NCI-H748 treated with DMSO at 0.1 percent for 48 hours (cell line): ENCODE measurements around the gene KLHL21.
"Not testable (repeated sequence)": the region's sequence is repeated elsewhere in the genome, so short reads cannot be mapped to it uniquely, and the experiment has no call there.

Source experiments
- DNase-seq: peaks from one replicate; lab custom pipeline; 2025; lab: John Stamatoyannopoulos, UW

Gene KLHL21

DNA sequence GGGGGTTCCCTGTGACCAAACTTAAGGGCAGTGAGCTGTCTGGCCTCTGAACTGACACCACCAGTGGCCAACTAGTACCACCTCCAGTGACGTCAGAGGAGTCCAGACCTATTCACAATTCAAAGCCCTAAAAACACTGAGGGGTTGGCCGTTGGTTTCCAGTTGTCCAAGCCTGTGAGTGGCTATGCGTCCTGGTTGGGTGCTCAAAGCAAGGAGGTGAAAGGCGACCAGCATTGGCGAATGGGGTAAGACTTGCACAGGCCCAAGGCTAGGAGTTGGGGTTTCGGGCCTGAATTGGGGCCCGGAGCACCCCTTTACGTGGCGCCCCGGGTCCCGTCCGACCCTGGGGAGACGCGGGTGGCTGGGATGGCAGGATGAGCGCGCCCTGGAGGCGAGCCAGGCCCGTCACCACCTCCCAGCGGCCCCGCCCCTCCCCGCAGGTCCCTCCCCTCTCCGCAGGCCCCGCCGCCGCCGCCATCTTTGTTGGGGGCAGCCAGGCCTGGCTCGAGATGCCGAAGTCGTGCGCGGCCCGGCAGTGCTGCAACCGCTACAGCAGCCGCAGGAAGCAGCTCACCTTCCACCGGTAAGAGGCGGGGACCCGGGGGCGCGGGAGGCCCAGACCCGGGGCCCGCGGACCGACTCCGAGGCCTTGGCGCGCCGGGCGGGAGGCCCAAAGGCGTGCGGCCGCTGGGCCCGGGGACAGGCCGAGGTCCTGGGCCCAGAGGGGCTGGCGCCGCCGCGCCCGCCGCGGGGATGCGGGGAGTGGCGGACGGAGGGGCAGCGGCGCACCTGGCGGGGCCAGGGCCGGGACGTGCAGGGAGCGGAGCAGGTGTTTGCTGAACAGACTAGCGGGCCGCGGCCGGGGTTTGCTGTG lies 22.3 kb upstream of the KLHL21 start, which contains the start of gene THAP3:
Gene THAP3, plus strand, starts transcription at position 159 of the 874 bp plus-strand sequence. Its CDS starts 351 bp downstream, at position 510.
- DNase-seq, result peak; percentile 30

GRCh38 chr1:6623269-6623965 lies 20.7 kb upstream of the KLHL21 start:
- no peak for DNase-seq

- no peak for DNase-seq
Measured at GRCh38 chr1:6622396-6623152, 19.9 kb upstream of the KLHL21 start.

DNA sequence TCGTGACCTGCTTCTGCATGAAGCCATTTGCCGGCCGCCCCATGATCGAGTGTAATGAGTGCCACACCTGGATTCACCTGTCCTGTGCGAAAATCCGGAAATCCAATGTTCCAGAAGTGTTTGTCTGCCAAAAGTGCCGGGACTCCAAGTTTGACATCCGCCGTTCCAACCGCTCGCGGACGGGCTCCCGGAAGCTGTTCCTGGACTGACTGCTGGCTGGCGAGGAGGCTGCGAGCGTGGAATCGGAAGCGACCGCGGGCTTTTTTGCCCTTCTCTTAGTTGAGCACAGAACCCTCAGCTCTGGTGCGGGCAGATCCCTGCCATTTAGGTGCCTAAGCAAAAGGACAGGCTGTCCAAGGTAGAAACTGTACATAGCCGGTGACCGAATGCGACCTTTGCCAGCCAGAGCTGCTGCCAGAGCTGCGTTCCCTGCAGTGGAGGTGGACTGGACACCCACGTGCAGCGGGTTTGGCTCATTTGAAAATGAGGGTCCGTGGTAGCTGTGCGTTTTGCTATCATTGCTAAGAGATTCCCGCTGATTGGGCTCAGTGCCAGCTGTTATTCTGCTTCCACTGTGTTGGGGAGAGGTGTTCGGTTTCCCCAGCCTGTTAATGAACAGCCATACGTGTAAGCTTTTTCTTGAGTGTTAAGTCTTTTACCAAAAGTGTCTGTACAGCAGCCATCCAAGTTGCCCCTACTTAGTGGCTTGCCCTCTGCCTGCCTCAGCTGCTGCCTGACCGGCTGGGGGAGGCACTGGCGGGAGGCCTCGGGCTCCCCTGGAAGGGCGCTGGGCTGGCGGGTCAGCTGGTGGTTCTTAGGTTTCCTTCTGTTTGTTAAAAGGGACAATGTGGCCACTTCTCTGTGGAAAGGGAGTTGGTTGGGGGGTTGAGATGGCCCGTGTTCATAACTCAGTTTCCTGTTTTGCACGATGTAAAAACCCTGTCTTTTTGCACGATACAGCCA lies 19.0 kb upstream of the KLHL21 start:
- DNase-seq, result no peak

GRCh38 chr1:6619045-6619444 lies 16.4 kb upstream of the KLHL21 start:
- DNase-seq, result no peak

DNA sequence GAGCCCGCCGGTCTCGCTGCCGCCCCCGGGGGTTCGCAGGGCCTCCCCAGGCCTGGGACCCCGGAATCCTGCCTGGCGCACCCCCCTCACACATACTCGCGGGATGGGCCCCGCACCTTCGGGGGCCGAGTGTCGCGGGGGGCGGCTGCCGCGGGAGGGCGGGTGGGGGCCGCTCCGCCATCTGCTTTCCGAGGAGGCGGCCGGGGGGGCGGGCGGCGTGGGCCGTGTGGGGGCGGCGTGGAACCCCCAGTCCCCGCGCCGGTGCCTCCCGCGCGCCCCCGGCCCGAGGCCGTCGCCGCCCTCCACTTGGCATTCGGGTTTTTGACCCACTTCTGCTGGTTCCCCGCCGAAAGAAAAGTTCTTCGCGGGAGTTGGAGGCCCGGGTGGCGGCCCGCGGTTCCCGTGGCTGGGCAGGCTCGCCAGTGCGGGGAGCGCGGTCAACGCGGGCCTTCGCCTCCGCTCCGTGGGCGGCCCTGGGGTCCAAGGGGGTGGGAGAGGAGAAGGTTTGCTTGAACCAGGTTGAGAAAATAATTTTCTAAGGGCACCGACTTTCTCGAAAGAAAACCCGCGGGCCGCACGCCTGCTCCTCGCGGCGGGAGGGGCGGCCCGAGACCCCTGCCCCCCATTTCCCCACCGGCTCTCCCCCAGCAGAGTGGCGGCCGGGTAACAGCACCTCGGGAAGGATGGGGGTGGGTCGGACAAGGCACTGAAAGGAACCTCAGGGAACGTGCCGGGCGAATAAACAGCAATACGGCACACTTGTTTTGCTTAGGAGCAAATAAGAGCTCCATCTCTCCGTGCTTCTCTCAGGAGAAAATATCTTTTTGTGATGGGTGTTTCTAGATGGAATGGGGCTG lies 12.5 kb upstream of the KLHL21 start:
- DNase-seq, result no peak

DNA sequence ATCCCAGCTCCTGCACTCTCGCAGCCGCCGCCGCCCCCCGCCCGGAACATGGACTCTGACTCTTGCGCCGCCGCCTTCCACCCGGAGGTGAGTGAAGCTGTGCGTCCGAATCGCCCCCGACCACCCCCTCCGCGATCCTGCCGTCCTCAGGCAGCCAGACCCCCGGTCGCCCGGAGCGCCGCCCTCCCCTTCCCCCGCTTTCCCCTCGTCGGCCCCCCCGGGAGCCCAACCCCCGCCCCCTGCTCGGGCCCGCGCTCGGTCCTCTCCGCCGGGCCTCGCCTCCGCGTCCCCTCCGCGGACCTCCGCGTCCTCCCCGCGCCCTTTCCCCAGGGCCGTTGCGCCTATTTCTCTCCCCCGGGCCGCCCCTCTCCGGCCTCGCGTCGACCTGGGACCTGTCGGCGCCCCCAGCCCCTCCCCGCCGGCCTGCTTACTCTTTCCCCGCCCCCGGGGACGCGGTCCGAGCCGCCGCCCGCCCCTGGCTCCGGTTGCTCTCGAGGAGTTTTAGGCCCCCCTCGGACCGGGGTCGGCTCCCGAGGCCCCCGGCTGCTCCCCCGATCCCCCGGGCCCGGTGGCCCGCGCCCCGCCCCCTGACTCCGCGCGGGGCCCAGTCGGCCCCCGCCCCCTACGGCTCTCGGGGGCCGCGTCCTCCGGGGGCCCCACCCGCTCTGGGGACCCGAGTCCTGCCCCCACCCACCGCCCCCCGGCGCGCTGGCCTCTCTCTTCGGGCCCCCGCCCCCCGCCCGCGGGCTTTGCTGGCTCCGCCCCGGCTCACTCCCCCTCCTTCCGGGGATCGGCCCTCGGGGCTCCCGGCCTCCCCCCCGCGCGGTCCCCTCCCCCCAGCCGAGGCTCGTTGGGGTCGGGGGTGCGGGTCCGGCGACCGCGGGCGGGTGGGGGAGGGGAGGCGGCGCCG lies 11.6 kb upstream of the KLHL21 start:
- DNase-seq, result no peak

DNA sequence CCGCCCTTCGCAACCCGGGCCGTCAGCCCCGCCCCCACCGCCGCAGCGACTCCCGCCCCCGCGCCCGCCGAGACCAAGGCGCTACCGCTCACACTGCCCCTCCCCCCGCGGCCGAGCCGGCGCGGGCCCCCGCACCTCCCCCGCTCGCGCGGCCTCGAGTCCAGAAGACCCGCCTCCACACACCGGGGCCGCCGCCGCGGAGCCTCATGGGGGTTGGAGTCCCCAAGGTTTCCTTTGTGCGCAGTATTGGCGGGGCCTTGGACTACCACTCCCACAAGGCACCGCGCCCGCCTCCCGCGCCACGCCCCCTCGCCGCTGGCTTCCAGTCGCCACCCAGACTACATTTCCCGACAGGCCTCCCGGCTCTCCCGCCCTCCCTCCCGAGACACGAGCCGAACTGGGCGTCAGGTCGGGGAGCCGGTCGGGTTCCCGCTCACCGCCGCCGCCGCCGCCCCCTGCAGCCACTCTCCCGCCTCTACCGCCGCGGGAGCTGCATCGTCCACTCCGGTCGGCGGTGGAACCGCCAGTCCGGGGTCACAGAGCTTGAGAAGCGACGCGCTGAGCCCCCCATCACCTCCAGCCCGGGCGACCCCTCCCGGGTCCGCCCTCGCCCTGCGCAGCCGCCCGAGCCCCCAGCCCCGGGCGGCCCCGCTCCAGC lies 10.8 kb upstream of the KLHL21 start, which contains the start of gene PHF13:
Gene PHF13, plus strand, starts transcription at position 371 of the 658 bp plus-strand sequence. CDS start 336 bp downstream, outside the sequence.
- DNase-seq, result peak; percentile 90

- DNase-seq, result peak; percentile 4
Measured at GRCh38 chr1:6612641-6613360, 10.1 kb upstream of the KLHL21 start.

- DNase-seq, result no peak
Measured at GRCh38 chr1:6603915-6604558, 1.4 kb upstream of the KLHL21 start.

- DNase-seq, result no peak
Measured at GRCh38 chr1:6603238-6603914, 707 bp upstream of the KLHL21 start.

- DNase-seq, result no peak
Measured at GRCh38 chr1:6601923-6602668, 573 bp downstream of the KLHL21 start.

DNA sequence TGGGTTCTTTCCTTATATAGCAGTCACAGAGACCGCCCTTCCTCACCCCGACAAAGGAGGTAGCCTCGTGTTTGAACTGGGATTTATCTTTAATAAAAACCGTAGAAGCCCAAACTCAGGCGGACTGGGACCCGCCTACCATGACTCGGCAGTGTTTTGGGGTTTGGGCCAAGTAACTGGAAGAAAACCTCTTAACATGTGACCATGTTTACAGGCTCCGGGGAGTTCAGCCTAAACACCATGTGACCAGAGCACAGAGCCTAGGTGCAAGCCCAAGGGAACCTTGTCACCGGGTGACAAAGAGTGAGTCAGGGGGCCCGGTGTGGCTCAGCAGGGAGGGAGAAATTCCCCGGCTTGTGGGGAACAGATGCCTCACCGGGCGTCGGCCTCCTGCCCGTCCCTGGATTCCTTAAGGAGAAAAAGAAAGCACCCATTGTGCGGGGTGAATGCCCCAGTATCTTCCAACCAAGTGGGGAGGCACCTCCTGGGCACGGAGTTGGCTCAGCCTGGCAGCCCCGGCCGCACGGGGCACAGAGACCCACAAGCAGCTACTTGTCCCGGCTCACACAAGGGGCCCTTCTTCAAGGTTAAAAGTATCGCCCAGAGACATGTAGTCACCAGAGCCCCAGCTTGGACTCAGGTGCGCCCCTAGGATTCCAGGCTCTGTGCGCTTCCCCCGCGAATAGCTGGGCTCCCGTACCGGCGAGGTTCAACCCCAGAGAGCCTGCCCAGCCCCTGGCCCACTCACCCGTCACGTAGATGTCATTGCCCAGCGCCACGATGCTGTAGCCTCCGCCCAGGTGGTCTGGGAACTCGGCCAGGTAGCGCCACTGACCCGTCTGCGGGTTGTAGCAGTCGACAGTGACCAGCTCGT lies 1.4 kb downstream of the KLHL21 start:
- no peak for DNase-seq

DNA sequence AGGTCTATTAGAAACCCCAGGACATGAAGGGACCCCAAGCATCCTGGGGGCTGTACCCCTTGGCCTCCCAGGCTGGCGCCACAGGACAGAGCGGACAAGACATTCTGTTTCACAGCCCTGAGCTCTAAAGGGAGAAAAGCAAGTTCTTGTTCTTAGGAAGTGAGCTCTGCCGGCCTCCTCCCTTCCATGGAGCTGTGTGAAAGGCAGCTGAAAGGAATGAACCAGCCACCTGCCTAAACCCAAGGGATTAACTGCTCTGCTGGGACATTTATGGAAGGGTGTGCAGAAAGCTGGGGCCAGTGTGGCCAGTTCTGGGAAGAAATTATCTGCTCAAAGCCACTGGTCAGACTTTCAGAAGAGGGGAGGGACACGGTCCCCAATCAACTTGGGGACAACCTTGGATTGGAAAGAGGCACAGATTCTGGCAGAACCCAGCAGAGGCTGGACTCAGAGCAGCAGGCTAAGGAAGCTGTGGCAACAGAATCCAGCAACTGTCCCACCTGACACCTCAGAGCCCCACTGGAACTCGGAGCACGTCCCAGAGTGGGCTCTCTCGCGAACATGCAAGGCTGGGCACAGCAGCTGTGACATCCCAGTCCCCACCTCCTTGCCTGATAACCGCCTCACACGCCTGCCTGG lies 2.1 kb downstream of the KLHL21 start:
- DNase-seq, result no peak

DNA sequence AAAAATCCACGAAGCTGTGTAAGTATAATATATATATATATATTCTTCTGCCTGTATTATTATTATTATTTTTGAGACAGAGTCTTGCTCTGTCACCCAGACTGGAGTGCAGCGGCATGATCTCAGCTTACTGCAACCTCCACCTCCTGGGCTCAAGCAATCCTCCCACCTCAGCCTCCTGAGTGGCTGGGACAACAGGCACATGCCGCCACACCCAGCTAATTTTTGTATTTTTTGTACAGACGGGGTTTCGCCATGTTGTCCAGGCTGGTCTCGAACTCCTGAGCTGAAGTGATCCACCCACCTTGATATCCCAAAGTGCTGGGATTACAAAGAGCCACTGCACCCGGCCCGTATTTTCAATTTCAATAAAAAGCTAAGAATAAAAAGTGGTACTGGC lies 2.7 kb downstream of the KLHL21 start:
- DNase-seq, result not testable (repeated sequence)
